Brain microvascular endothelial cell (primary cell): ENCODE results near the gene SLC9A2.
A peak's percentile ranks its signal among the peaks of the same experiment; 100 is the strongest.

Source experiments
- DNase-seq: peaks from one replicate; pipeline ENCODE4 v3.0.0-alpha.2; 2020
- H3K27ac ChIP-seq: fragments of 250-450 bp; sonication (Bioruptor Pico); 2 replicates; pipeline ENCODE4 v1.5.1; 2020; ENCODE audit warnings: mild to moderate bottlenecking, moderate library complexity
- H3K27me3 ChIP-seq: fragments of 250-450 bp; sonication (Bioruptor Pico); replicated peaks from 2 replicates; pipeline ENCODE4 v1.5.1; 2020; ENCODE audit warnings: mild to moderate bottlenecking
- H3K36me3 ChIP-seq: fragments of 250-450 bp; sonication (Bioruptor Pico); replicated peaks from 2 replicates; pipeline ENCODE4 v1.5.1; 2020; ENCODE audit warnings: mild to moderate bottlenecking
- H3K4me3 ChIP-seq: 2 replicates; pipeline ENCODE4 v1.5.1; 2011; ENCODE audit warnings: low read depth, mild to moderate bottlenecking, control low read depth, low read length, moderate library complexity
- in situ Hi-C: cut with HindIII; loops from 2 replicates; pipeline ENCODE4 v1.10.0; 2017; ENCODE audit warnings: low sequenced_read_pairs, low pct_ligation_motif_present
- TF ChIP-seq, protein P1 (sequence below): IDR thresholded peaks from 2 replicates; pipeline ENCODE4 v1.5.1; 2011; ENCODE audit warnings: low read depth, mild to moderate bottlenecking, moderate library complexity, low read length, control low read depth, inconsistent platforms; ENCODE audit errors: missing control alignments

SLC9A2 gene

DNA sequence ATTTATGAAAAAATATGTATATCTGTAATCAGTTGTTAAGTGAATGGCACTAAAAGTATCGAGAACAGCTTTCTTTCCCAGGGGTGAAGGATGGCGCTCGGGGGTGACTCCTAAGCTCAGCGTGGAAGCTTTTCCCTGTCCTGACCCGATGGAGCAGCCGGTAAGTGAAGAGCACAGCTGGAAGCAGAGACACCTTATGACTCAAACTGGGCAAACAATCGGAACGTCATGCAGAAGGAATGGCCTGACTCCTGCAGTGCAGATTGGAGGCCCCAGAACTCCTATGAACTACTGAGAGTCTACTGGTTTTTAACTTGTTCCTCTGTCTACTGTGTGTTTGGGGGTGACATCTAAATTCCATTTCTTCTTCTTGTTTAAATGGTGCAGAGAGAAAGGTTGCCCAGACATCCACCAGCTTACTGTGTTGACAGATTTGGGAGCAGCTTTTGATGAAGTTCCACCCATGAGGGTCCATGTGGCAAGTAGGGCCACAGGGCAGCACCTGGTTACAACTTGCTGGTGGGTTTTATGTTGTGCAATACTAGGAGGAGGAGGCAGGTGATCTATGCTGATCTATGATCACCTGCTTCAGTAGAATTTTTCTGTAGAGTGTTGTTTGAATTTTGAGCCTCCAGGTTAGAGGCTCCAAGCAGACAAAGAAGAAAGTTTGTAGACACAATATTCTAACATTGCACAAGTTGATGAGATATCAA lies 89.7 kb downstream of the SLC9A2 start:
- in situ Hi-C loops, result no loop called here
- Histone ChIP-seq H3K27ac (no peak overlapping the region), H3K36me3 (no peaks in the 10 kb centered on the region), H3K27me3 (no peaks in the 10 kb centered on the region), H3K4me3 (no peak overlapping the region)
- TF ChIP-seq, protein P1, sequence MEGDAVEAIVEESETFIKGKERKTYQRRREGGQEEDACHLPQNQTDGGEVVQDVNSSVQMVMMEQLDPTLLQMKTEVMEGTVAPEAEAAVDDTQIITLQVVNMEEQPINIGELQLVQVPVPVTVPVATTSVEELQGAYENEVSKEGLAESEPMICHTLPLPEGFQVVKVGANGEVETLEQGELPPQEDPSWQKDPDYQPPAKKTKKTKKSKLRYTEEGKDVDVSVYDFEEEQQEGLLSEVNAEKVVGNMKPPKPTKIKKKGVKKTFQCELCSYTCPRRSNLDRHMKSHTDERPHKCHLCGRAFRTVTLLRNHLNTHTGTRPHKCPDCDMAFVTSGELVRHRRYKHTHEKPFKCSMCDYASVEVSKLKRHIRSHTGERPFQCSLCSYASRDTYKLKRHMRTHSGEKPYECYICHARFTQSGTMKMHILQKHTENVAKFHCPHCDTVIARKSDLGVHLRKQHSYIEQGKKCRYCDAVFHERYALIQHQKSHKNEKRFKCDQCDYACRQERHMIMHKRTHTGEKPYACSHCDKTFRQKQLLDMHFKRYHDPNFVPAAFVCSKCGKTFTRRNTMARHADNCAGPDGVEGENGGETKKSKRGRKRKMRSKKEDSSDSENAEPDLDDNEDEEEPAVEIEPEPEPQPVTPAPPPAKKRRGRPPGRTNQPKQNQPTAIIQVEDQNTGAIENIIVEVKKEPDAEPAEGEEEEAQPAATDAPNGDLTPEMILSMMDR, result no peak
- peak; percentile 60 for DNase-seq

DNA sequence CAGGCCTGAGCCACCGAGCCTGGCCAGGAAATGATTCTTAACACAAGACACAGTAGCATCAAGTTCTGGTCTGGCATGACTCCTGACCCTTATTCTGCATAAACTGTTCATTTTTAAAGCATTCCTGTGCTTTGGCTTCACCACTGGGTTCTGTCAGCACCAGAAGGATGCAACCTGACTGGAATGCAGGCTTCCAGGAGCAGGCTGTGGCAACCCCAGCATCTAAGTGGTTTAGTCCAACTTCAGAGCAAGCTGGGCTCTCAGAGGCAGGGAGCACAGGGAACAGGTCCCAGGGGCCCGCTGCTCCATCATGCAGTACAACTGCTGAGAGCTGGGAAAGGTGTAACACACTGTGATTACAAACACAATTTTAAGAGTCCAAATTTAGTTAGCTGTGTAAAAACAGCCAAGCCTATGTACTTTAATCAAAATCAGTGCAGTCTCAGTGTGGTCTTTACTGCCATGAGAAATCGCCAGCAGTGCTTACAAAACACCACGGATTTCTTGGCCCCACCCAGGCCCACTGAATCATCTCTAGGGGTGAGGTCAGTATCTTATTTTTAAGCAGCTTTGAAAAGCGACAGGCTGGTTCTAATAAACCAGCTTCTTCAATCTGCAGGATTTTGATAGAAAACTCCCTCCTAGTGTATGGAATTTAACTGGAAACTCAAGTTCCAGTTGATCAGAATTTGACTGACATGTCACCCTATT lies 98.1 kb downstream of the SLC9A2 start:
- H3K27ac ChIP-seq, result no peak overlapping the region
- peaks cover 10% of the 10 kb centered on the region for H3K36me3 ChIP-seq
- in situ Hi-C loops, result no loop called here
- DNase-seq, result no peak
- H3K4me3 ChIP-seq, result no peak overlapping the region
- TF ChIP-seq, protein P1, result no peak
- H3K27me3 ChIP-seq, result no peaks in the 10 kb centered on the region

DNA sequence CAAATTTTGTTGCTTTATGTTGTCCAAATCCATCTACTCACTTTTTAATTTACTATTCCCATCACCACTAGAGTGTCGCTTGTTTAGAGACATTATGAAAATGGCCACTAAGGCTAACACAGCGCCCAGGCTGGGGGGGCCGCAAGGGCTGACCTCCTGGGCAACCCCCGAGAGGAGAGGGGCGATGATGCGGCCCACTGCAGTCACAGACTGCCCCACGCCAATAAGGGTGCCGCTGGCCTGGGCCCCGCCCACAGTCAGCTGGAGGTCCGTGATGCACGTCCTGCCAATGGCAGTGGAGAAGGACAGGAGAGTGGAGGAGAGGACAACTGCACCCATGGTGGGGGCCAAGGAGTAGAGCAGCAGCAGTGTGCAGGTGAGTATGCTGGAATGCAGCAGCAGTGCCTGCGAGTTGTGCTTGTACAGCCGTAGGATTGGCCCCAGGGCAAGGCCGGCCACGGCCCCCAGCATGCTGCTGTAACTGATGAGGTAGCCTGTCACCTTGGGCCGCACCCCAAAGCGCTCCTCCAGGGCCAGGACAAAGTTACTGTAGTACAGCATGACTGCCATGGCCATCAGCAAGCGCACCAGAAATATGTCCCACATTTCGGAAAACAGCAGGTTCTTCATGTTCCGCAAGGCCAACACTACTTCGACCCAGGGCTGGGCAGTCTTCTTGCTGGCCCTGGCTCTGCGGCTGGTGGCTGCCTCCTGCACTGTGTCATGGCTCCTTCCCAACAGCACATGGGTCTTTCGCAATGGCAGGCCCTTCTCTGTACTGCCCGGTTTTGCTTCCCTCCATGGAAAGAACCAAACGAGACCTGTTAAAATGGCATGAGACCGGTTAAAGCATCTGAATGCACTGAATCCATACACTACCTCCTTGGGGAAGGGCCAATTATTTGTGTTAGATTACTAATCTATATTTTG lies 99.3 kb downstream of the SLC9A2 start:
- Histone ChIP-seq H3K27me3 (no peaks in the 10 kb centered on the region), H3K4me3 (no peak overlapping the region), H3K27ac (no peak overlapping the region), H3K36me3 (peaks cover 13% of the 10 kb centered on the region)
- no peak for DNase-seq
- TF ChIP-seq, protein P1, result no peak
- in situ Hi-C loops, result no loop called here

DNA sequence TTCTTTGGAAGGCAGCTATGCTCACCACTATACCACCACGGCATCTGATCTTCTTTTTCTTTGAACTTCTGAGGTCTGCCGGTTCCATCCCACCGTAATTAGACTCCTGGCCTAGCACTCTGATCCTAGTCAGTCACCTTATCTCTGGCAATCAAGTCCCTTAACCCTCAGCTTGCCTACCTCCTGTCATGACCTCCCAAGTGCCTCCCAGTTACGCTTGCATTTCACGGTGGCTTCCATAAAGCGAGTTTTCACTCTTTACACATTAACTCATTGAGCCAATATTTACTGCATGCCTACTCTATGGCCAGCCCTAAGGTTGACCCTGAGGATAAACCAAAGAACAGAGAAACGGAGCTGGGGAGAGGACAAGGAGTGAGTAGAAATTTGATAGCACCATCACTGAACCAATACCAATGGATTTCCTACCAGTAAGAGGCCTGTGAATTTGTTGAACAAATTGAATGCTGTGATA lies 104.7 kb downstream of the SLC9A2 start:
- TF ChIP-seq, protein P1, result no peak
- H3K36me3 ChIP-seq, result peaks cover 6% of the 10 kb centered on the region
- in situ Hi-C loops, result no loop called here

DNA sequence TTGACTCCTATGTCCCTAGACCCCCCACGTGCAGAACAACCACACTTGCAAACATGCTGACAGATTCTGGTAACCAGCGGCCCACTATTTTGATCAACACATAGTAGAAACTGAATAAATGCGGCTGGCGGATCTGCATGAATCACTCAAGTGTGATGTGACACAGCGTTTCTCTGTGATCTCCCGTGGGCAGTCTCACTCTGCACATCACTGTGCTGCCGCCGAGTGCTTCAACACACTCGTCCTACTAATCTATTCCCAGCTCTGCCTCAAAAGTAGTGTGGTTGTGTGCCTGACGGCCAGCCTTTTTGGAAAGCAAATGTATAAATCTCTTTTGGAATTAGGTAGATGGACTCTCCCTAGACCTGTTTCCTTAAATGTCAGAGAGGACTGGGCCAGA lies 105.2 kb downstream of the SLC9A2 start:
- in situ Hi-C loops, result no loop called here
- no peak overlapping the region for H3K27ac ChIP-seq
- H3K27me3 ChIP-seq, result no peaks in the 10 kb centered on the region
- DNase-seq, result no peak
- no peak overlapping the region for H3K4me3 ChIP-seq
- TF ChIP-seq, protein P1, result no peak
- H3K36me3 ChIP-seq, result peaks cover 6% of the 10 kb centered on the region

More for the DNA sequence above, 104.7 kb downstream of the SLC9A2 start:
- Histone ChIP-seq H3K4me3 (no peak overlapping the region), H3K27ac (no peak overlapping the region), H3K27me3 (no peaks in the 10 kb centered on the region)
- DNase-seq, result no peak
